Muscle of arm (tissue), 12 donors: ENCODE data around the gene SCIN. TPM values are rescaled to one million over a fixed set of nuclear protein-coding genes. Genes with fewer than 3 reads are reported as not detected.
A peak's percentile ranks its signal among the peaks of the same experiment; 100 is the strongest.
"Not testable (repeated sequence)": the region's sequence is repeated elsewhere in the genome, so short reads cannot be mapped to it uniquely, and the experiment has no call there.

Experiments
- DNase-seq: peaks from one replicate; pipeline ENCODE4 v3.0.0-alpha.2; 2013
- polyA plus RNA-seq, 12 donors: library from polyadenylated mRNA; unstranded; fragments of 120-200 nt; gene quantifications; one replicate each; pipeline ENCODE4 v1.2.1, GENCODE V29; 2013; ENCODE audit not compliant: insufficient read length in 12 of 12

Gene SCIN
- polyA plus RNA-seq, 12 donors: 0.29 to 0.95 (median 0.68) TPM; not detected in 2

GRCh38 chr7:12686891-12687717 is 116.6 kb downstream of the SCIN start, which contains the start of gene ARL4A:
ARL4A (plus strand) TSS chr7:12687633; CDS start chr7:12688255, 622 bp downstream.
- peak; percentile 98 for DNase-seq

DNA sequence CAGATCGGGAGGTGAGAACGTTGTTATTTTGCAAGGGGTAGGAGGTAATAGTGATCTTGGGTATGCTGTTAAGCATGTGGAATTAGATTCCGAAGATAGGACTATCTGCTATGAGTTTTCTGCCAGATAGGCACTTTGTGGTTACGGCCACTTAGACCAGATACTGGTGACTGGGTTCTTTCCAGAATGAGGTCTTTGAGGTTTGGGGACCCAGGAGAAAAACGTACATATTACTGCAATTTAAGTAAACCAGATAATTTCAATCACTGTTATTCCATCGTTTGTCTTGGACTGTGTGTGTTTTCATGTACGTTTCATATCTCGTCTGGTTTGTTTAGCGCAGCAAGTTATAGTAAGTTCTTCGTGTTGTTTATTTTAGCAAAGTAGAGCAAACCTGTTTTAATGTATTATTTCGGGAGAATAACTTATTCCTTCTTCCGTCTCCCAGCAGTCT is 117.2 kb downstream of the SCIN start:
- DNase-seq: no peak

DNA sequence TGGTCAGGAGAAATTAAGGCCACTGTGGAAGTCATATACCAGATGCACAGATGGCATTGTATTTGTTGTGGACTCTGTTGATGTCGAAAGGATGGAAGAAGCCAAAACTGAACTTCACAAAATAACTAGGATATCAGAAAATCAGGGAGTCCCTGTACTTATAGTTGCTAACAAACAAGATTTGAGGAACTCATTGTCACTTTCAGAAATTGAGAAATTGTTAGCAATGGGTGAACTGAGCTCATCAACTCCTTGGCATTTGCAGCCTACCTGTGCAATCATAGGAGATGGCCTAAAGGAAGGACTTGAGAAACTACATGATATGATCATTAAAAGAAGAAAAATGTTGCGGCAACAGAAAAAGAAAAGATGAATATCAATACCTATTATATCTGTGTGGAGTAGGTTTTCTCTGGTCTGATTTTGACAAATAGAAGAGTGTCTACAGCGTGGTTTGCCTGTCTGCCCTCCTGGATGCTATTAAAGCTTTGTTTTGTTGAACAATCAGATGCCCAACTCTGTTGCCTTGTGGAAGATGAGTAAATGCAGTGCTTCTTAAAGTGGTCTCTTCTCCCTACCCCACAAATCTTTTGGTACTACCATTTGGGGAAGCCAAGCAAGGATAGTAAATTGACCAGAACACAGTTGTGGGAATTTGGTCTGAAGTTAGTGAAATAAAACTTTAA is 118.1 kb downstream of the SCIN start:
- not testable (repeated sequence) for DNase-seq

DNA sequence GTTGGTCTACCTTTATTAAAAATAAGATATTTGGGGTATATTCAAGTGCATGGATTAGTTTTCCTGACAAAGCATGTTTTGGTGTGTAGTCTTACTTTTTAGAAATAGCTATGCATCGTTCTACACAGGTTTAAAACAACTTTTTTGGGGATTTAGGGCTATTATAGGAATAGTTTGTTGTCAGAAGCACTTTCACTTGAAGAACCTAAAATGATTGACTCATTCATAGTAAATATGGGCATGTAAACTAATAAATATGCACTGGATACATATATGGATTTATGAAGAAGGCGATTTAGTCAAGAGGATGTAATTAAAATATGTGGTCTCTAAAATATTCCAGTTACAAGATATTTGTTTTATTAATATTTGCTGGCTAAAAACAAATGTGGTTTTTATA is 118.9 kb downstream of the SCIN start:
- DNase-seq: no peak

GRCh38 chr7:12690041-12690878 is 119.7 kb downstream of the SCIN start:
- no peak for DNase-seq

GRCh38 chr7:12691388-12691787 is 120.9 kb downstream of the SCIN start:
- not testable (repeated sequence) for DNase-seq

GRCh38 chr7:12692035-12692434 is 121.5 kb downstream of the SCIN start:
- DNase-seq: no peak

DNA sequence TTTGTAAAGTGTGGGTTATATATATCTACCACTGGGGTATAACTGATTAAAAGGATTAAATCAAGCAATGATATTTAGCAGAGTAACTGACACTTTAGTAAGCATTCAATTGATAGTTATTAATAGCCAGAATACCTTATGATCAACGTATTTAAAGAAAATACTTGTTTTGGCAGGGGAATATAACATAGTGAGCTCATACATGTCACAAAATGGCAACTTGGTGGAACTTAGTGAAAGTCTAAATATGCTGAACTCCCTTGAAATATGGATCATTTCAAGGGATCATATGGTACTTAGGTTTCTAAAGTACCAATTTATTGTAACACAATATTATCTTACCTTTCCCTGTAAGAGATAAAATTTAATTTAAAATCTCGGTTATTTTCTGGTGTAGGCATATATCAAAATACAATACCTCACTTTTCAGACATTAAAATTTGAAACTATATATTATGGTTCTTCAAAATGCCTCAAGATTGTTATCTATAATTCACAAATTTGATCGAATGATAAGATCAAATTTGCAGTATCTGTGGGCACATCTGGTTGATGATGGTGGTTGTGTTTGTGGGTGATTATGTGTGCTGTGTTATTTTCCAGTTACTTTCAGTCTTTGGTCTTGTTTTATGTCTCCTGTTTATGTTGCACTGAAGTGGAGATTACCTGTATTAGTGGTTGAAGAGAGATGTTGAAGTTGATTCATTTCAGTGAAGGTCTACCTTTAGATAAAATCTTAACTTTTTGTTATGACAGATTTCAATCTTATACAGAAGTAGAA is 122.1 kb downstream of the SCIN start:
- no peak for DNase-seq

DNA sequence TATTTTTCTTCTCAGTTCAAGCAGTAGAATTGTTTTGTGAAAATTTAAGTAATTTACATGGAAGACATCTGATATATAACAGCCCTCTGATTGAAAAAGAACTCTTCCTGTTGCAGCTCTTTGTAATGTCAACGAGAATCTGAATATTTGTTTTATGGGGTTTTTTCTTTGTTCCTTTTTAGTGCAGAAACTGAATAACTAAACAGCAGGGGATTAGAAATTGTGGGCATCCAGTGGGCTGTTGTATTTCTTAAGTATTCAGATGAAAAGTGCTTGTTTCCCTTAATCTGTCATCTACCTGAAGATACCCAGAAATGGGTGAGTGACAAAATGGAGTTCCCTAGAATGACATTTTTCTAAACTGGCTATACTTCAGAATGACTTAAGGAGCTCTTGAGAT is 124.3 kb downstream of the SCIN start:
- no peak for DNase-seq

DNA sequence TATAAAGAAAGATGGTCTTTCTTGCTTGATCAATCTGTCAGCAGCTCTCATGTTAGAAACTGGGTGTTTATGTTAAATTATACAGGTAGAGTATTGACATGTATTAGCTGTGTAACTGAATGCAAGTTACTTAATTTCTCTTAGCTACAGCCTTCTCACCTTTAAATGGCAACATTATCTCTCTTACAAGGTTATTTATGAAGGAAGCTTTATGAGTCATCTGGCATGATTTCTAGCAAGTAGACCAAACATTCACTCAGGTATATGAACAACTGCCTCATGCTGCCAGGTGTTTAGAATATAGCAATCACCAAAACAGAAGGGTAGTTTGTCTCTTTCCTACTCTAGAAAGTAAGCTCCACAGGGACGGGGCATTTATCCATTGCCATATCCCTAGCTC is 125.4 kb downstream of the SCIN start:
- no peak for DNase-seq

GRCh38 chr7:12699299-12699698 is 128.8 kb downstream of the SCIN start:
- no peak for DNase-seq

DNA sequence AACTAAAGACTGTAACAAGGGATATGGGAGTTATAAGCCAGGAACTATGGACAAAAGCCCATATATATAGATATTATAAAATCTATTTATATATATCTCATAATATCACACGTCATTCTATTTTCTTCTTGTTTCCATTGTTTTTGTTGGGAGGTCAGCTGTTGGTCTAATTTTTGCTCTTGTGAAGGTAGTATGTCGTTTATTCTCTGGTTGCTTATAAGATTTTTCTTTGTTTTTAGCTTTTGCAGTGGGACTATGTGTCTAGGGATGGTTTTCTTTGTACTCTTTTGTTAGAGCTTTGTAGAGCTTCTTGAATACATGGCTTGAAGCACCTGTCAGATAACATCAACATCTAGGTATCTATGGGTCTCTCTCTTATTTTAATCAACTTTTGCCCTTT is 130.9 kb downstream of the SCIN start:
- DNase-seq: no peak

DNA sequence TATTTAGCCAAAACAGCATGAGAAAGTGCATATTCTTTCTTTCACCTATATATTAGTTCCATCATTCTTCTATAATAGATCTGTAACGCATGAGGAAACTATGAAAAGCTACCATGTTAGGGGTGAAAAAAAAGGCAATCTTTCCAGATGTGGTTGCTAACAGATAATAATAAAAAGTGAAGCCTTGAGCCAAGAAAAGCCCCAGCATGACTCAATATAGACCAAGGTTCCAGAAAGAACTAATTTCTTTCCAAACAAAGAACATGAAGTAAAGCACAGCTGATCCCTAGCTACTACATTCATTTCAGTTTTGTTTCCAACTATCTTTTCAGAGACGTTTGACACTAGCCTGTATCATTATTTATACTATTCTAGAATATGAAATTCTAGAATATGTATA is 133.4 kb downstream of the SCIN start:
- no peak for DNase-seq

DNA sequence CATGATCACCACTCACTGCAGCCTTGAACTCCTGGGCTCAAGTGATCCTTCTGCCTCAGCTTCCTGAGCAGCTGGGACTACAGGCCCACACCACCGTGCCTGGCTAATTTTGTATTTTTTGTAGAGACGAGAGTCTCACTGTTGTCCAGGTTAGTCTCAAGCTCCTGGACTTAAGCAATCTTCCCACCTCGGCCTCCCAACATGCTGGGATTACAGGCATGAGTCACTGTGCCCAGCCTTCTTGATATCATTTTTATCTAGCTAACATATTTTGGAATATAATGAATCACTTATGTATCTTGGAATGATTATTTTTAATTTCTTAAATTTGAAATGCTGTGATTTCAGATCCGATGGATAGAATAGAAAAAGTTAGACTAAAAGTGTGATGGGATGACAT is 135.4 kb downstream of the SCIN start:
- DNase-seq: no peak

GRCh38 chr7:12706900-12707536 is 136.5 kb downstream of the SCIN start:
- DNase-seq: no peak

DNA sequence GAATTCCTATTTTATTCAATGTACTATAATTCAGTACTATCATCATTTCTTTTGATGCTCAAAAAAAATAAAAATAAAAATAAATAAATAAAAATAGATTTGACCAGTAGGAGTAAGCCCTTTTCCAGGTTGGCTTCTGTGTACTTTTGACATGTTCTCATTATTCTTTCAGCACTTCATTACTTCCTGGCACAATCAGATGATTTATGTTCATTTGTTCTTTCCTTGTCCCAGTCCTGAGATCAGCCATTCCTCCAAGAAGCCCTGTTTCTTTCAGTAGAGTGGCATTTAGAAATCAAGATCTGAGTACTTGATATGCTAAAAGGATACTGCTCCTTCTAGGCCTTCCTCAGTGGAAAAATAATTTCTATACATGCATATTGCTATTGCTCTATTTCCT is 137.8 kb downstream of the SCIN start:
- DNase-seq: no peak
